Subcutaneous abdominal adipose tissue (tissue), 5 donors: ENCODE results near the gene ABCA13.
"Not testable (repeated sequence)": the region's sequence is repeated elsewhere in the genome, so short reads cannot be mapped to it uniquely, and the experiment has no call there.

Experiments used
- H3K27ac ChIP-seq: one replicate; pipeline ENCODE4 v1.7.0; 2013; ENCODE audit warnings: low read depth, mild to moderate bottlenecking, inconsistent platforms, low read length, moderate library complexity
- H3K27me3 ChIP-seq, 5 donors: one replicate each; pipeline ENCODE4 v1.7.0; 2013; ENCODE audit warnings: low read length in 5 of 5, inconsistent platforms in 1 of 5; ENCODE audit not compliant: control insufficient read depth in 5 of 5, insufficient read depth in 4 of 5
- H3K36me3 ChIP-seq, 5 donors: one replicate each; pipeline ENCODE4 v1.7.0; 2013; ENCODE audit warnings: low read length in 5 of 5; ENCODE audit not compliant: control insufficient read depth in 5 of 5, insufficient read depth in 5 of 5
- H3K4me1 ChIP-seq, 5 donors: one replicate each; pipeline ENCODE4 v1.7.0; 2013; ENCODE audit warnings: low read length in 5 of 5, mild to moderate bottlenecking in 3 of 5, moderate library complexity in 1 of 5; ENCODE audit not compliant: control insufficient read depth in 5 of 5, insufficient read depth in 5 of 5
- H3K4me3 ChIP-seq, 5 donors: one replicate each; pipeline ENCODE4 v1.7.0; 2013; ENCODE audit warnings: low read length in 5 of 5, low read depth in 1 of 5
- H3K9ac ChIP-seq, 5 donors: one replicate each; pipeline ENCODE4 v1.7.0; 2013; ENCODE audit warnings: low read length in 5 of 5, mild to moderate bottlenecking in 4 of 5, moderate library complexity in 3 of 5
- H3K9me3 ChIP-seq, 5 donors: one replicate each; pipeline ENCODE4 v1.7.0; 2013; ENCODE audit warnings: low read length in 5 of 5; ENCODE audit not compliant: control insufficient read depth in 5 of 5
- donor health status: healthy.
- donor health status: healthy.
- donor health status: healthy.
- donor health status: healthy.
- donor health status: healthy.

Gene ABCA13

DNA sequence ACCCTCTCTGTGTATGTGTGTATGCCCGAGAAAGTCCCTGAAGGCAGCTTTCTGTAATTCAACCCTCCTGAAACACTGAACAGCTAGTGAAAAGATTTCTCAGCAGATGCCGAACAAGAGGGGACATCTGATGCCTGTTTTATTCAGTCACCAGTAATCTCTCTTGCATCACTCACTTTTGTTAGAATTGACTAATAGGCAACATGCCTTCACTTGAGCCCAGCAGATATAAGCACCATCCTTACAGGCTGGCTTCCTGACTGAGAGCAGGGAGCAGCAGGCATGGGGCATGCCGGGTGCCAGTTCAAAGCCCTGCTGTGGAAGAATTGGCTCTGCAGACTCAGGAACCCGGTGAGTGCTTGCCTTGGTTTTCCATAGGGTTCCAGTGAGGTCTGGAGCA lies at the start of gene ABCA13:
ABCA13 (plus strand) TSS at position 257 of the 400 bp plus-strand sequence; CDS start at position 283, 26 bp downstream.
- H3K27me3 ChIP-seq, result no peaks in the 10 kb centered on the region
- no peaks in the 10 kb centered on the region for H3K4me1 ChIP-seq
- no peak within 1 kb of the TSS for H3K27ac ChIP-seq
- no peak within 1 kb of the TSS for H3K4me3 ChIP-seq
- H3K9ac ChIP-seq, result no peak within 1 kb of the TSS
- no peaks in the 10 kb centered on the region for H3K36me3 ChIP-seq
- no peaks in the 10 kb centered on the region for H3K9me3 ChIP-seq

DNA sequence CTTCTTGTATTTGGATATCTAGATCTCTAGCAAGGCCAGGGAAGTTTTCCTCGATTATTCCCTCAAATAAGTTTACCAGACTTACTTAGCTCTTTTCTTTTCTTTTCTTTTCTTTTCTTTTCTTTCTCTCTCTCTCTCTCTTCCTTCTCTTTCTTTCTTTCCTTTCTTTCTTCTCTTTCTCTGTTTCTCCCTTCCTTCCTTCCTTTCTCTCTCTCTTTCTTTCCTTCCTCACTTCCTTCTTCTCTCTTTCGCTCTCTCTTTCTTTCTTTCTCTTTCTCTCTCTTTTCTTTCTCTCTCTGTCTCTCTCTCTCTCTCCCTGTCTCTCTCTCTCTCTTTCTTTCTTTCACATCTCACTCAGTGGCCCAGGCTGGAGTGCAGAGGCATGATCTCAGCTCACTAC lies 45.2 kb upstream of the ABCA13 start:
- Histone ChIP-seq H3K36me3 (no peaks in the 10 kb centered on the region), H3K4me3 (no peak overlapping the region), H3K4me1 (no peaks in the 10 kb centered on the region), H3K27ac (no peak overlapping the region), H3K9ac (no peak overlapping the region), H3K9me3 (peaks cover 0 to 2% (median 0%) of the 10 kb centered on the region in 5 donors), H3K27me3 (peaks cover 0 to 4% (median 0%) of the 10 kb centered on the region in 5 donors)

GRCh38 chr7:48130658-48131108 lies 40.6 kb upstream of the ABCA13 start:
- peaks cover 0 to 4% (median 0%) of the 10 kb centered on the region in 5 donors for H3K27me3 ChIP-seq
- no peak overlapping the region for H3K4me3 ChIP-seq
- H3K9me3 ChIP-seq, result peaks cover 0 to 2% (median 0%) of the 10 kb centered on the region in 5 donors
- H3K9ac ChIP-seq, result no peak overlapping the region
- no peak overlapping the region for H3K27ac ChIP-seq
- no peaks in the 10 kb centered on the region for H3K36me3 ChIP-seq
- no peaks in the 10 kb centered on the region for H3K4me1 ChIP-seq

GRCh38 chr7:48132792-48133191 lies 38.5 kb upstream of the ABCA13 start:
- Histone ChIP-seq H3K27me3 (peaks cover 0 to 4% (median 0%) of the 10 kb centered on the region in 5 donors), H3K9ac (no peak overlapping the region), H3K36me3 (no peaks in the 10 kb centered on the region), H3K27ac (no peak overlapping the region), H3K9me3 (no peaks in the 10 kb centered on the region), H3K4me1 (no peaks in the 10 kb centered on the region), H3K4me3 (no peak overlapping the region)

GRCh38 chr7:48139459-48139858 lies 31.8 kb upstream of the ABCA13 start:
- H3K27me3 ChIP-seq, result peaks cover 0 to 3% (median 0%) of the 10 kb centered on the region in 5 donors
- H3K36me3 ChIP-seq, result no peaks in the 10 kb centered on the region
- H3K4me3 ChIP-seq, result no peak overlapping the region
- no peak overlapping the region for H3K9ac ChIP-seq
- H3K27ac ChIP-seq, result no peak overlapping the region
- peaks cover 0 to 20% (median 6%) of the 10 kb centered on the region in 5 donors for H3K4me1 ChIP-seq
- H3K9me3 ChIP-seq, result no peaks in the 10 kb centered on the region

DNA sequence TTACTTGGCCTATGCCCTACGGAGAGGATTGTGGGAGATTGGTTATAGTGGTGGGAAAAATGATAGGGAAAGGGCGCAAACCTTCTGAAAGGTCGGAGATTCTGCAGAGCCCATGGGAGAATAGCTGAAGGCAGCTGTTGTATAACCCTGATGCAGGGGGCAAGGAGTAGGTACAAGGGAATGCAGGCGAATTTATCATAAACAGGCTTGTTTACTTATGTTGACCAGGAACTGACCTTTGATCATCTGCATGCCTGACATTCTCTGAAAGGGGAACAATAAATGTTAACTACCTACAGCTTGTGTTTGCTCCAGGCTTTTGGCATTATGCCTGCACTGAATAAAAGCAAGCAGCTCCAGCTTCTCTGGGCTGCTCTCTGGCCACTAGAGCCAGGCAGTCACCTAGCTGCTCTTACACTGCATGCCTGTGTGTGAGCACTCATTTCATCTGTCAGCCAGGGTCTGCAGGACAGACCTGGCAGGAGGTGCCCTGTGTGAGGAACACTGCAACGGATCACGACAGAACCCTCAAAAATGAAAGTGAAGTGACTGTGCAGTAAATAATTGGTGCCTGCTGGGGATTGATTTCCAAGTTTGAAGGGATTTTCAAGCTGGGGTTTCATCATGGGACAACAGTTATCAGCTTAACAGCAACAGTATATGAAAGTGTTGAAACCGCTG lies 31.1 kb upstream of the ABCA13 start:
- no peak overlapping the region for H3K27ac ChIP-seq
- peaks cover 0 to 22% (median 6%) of the 10 kb centered on the region in 5 donors for H3K4me1 ChIP-seq
- H3K27me3 ChIP-seq, result peaks cover 0 to 3% (median 0%) of the 10 kb centered on the region in 5 donors
- H3K9me3 ChIP-seq, result no peaks in the 10 kb centered on the region
- peak overlapping the region in 4 of 5 donors; percentile 44 to 50 (median 46) for H3K4me3 ChIP-seq
- H3K36me3 ChIP-seq, result no peaks in the 10 kb centered on the region
- no peak overlapping the region for H3K9ac ChIP-seq

- peaks cover 0 to 3% (median 0%) of the 10 kb centered on the region in 5 donors for H3K27me3 ChIP-seq
- no peak overlapping the region for H3K27ac ChIP-seq
- no peaks in the 10 kb centered on the region for H3K36me3 ChIP-seq
- no peak overlapping the region for H3K9ac ChIP-seq
- peaks cover 0 to 22% (median 6%) of the 10 kb centered on the region in 5 donors for H3K4me1 ChIP-seq
- H3K9me3 ChIP-seq, result no peaks in the 10 kb centered on the region
- H3K4me3 ChIP-seq, result no peak overlapping the region
Measured at GRCh38 chr7:48141521-48141920, 29.7 kb upstream of the ABCA13 start.

- peaks cover 0 to 22% (median 6%) of the 10 kb centered on the region in 5 donors for H3K4me1 ChIP-seq
- no peak overlapping the region for H3K27ac ChIP-seq
- H3K9me3 ChIP-seq, result no peaks in the 10 kb centered on the region
- H3K36me3 ChIP-seq, result no peaks in the 10 kb centered on the region
- peaks cover 0 to 3% (median 0%) of the 10 kb centered on the region in 5 donors for H3K27me3 ChIP-seq
- no peak overlapping the region for H3K4me3 ChIP-seq
- H3K9ac ChIP-seq, result no peak overlapping the region
Measured at GRCh38 chr7:48144291-48144768, 26.9 kb upstream of the ABCA13 start.

- Histone ChIP-seq H3K27me3 (peaks cover 0 to 3% (median 0%) of the 10 kb centered on the region in 5 donors), H3K4me3 (no peak overlapping the region), H3K9me3 (no peaks in the 10 kb centered on the region), H3K4me1 (peaks cover 0 to 7% (median 0%) of the 10 kb centered on the region in 5 donors), H3K36me3 (no peaks in the 10 kb centered on the region), H3K9ac (no peak overlapping the region), H3K27ac (no peak overlapping the region)
Measured at GRCh38 chr7:48147078-48147591, 24.1 kb upstream of the ABCA13 start.

DNA sequence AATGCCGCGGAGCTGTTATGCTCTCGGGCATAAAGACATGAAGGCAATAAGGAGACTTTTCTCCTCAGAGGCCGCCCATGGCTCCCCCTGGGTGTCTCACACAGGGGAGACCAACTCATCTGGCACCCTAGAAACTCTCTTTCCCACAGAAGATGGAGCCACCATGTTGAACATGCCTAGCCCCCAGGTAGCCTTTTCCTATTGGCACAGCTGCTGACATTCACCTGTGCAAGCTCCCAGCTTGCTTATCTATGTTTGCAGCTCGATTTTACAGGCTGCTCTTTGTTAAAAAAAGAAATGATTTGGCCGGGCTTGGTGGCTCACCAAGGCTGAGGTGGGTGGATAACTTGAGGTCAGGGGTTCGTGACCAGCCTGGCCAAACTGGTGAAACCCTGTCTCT lies 23.6 kb upstream of the ABCA13 start:
- not testable (repeated sequence) for H3K9ac ChIP-seq, H3K27me3 ChIP-seq, H3K36me3 ChIP-seq, H3K4me3 ChIP-seq, H3K4me1 ChIP-seq, H3K27ac ChIP-seq, H3K9me3 ChIP-seq
